HG03095 (cell line): ENCODE measurements around the gene KSR1.
"Not testable (repeated sequence)": the region's sequence is repeated elsewhere in the genome, so short reads cannot be mapped to it uniquely, and the experiment has no call there.

ENCODE experiments used
- ATAC-seq: cut with Tn5 transposase; IDR thresholded peaks from one replicate; pipeline ENCODE4 v1.9.1; 2021; ENCODE audit warnings: moderate library complexity; ENCODE audit not compliant: unreplicated experiment

Gene KSR1

DNA sequence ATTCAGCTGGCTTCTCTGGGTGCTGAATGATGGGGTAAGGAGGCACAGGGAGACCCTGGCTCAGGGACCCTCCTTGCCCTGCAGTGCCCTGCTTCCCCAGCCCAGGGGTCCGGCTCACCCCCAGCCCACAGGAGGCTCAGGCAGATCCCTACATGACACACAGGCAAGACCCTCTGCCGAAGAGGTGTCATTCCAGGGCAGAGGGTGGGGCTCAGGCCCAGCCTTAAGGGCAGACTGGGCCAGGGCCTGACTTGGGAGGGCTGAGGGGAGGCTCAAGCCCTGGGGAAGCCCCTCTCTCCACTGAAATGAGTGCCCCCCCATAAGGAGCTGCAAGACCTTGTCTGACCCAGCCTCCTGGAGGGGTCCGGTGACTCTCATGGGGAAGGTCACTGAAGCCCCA, 30.3 kb upstream of the KSR1 start:
- ATAC-seq, result no peak

DNA sequence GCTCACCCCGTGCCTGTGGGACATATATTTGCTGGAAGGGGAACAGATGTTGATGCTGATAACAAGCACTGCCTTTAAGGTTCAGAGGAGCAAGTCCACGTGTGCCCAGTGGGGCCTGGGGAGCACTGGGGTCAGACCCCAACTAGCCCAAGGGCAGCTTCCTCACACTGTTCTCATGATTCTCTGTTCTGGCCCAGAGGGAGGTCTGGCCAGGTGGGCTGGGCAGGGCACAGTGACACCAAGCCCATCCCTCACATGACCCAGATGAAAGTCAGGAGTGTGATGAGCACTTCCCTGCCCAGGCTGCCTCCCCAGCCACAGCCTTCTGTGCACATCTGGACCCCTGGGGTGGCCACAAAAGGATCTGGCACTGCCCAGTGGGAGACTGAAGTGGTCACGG, 29.8 kb upstream of the KSR1 start:
- not testable (repeated sequence) for ATAC-seq

DNA sequence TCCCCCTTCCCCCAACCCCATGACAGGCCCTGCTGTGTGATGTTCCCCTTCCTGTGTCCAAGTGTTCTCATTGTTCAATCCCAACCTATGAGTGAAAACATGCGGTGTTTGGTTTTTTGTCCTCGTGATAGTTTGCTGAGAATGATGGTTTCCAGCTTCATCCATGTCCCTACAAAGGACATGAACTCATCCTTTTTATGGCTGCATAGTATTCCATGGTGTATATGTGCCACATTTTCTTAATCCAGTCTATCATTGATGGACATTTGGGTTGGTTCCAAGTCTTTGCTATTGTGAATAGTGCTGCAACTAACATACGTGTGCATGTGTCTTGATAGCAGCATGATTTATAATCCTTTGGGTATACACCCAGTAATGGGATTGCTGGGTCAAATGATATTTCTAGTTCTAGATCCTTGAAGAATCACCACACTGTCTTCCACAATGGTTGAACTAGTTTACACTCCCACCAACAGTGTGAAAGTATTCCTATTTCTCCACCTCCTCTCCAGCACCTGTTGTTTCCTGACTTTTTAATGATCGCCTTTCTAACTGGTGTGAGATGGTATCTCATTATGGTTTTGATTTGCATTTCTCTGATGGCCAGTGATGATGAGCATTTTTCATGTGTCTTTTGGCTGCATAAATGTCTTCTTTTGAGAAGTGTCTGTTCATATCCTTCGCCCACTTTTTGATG, 28.9 kb upstream of the KSR1 start:
- ATAC-seq, result not testable (repeated sequence)

DNA sequence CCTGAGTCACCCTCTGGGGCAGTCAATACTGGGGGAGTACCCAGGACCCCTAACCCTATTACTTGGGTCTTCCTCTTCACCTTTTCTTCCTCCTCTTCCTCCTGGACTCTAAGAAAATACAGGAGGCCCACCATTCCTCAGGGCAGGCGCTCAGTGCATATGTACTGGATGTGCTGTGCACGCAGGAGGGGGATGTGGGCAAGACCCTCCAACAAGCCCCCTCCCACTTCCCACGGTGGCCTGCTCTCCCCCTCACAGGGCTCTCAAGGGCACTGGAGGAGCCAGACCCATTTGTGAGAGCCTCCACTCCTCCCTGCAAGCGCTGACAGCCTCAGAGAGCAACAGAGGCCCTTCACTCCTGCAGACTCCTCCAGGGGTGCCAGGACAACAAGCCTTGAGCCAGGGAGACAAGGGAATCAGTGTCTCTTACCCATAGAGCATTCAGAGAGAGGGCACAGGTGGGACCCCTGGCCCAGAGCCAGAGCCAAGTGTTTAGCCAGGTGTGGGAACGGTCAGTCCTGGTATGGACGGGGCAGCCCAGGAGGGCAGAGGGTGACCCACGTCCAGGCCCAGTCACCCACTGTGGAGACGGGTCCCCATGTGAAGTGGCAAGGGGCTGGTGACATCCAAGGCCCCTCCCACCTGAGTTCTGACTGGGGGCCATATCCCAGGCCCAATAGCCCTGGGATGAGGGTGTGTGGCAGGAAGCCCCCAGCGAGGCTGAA, 27.3 kb upstream of the KSR1 start:
- no peak for ATAC-seq

DNA sequence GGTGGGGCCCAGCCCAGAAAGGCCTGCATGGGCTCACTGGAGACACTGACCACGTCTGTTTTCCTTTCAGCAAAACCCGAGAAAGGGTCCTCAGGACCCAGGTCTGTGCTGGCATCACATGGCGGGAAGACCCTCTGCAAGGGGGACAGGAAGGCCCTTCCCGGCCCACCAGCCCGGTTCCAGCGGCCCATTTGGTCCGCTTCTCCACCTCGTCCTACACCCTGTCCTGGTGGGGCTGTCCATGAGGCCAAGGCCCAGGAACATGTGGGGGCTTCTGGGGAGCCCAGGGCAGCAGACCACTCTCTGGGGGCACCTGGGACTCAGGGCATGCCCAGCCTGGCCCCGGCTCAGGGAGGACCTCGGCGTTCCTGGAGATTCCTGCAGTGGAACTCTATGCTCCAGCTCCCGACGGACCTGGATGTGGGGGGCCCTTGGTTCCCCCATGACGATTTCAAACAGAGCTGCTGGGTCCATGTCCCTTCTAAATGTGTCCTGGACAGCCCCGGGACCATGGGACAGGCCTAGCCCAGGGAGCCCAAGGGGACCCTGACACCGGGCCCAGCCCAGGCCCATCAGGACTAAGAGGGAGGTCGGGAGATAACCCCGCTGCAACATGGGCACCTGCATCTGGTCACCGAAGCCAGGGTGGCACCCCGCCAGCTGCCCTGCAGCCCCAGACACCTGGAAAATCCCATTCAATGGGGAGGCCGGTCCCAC, 26.4 kb upstream of the KSR1 start:
- ATAC-seq, result no peak

DNA sequence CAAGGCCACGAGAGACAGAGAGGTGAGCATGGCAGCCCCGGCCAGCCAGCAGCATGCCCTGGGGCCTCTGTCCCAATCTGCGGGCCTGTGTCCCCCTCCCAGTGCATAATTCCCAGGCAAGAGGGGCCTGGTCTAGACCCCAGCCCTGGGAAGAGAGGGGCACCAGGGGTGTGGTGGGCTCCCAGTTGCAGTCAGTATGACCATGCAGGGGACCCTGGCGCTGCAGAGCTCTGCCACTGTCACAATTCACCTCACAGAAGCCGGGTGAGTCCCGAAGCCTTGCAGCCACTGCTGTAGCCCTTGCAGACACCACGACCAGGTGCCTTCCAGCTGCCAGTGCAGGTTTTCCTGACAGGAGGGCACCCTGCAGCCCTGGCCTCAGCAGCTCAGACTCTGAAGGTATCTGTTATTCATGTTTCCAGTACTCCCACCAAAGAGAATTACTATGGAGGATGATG, 25.8 kb upstream of the KSR1 start:
- no peak for ATAC-seq

DNA sequence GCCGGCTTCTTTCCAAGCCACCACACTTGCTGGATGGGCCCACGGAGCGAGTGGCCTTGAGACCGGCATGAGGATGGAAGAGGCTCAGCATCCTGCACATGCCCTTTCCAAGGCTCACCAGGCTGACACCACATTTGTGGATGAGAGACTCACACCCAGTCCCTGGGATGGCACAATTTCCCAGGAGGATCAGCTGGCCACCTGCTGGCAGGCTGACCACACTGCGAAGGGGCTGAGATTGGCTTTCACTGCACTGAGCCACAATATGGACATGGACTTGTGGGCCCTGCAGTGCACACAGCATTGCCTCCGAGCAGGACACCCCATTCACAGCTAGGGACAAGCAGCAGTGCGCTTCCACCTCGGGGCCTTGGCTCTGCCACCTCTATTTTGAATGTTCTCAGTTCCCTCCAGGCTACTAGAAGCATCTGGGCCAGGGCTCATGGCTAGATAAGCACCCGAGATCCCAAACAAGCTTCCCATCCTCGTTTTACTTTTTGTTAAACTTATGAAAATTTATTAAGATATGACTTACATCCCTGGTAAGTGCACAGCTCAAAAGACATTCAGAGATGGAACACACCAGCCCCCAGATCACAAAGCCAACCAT, 25.3 kb upstream of the KSR1 start:
- no peak for ATAC-seq

DNA sequence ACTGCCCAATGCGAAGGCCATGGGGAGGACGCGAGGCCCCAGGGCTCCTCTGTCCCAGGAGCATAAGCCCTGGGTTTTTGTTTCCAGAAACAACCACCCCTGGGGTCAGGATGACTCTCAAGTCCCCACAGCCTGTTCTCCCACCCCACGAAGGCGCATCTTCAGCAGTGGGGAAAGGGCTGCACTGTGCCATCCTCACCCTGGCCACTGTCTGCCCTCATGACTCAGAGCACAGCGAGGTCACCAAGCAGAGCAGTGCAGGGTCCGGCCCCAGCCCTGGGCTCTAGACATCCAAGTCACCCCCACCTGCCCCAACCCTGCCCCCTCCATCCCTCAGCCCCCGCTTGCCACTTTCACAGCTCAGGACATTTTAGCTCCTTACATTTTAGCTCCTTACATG, 22.7 kb upstream of the KSR1 start:
- no peak for ATAC-seq

DNA sequence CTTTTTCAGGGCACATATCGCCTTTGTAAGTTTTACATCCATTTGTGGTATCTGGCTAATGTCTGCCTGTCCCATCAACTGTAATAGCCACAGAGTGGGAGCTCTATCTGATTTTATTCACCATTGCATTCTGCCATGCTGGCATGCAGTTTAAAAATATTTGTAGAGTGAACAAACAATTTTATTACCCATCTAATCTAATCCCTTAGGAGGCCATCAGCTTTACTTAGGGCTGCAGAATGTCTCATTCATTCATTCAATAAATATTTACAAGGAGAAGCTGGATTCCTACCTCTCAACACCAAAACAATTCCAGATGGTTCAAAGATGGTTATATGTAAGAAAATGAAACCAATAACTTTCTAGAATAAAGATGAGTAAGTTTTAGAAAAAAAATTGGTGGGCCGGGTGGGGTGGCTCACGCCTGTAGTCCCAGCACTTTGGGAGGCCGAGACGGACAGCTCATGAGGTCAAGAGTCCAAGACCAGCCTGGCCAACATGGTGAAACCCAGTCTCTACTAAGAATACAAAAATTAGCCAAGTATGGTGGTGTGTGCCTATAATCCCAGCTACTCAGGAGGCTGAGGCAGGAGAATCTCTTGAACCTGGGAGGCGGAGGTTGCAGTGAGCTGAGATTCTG, 20.7 kb upstream of the KSR1 start:
- not testable (repeated sequence) for ATAC-seq

DNA sequence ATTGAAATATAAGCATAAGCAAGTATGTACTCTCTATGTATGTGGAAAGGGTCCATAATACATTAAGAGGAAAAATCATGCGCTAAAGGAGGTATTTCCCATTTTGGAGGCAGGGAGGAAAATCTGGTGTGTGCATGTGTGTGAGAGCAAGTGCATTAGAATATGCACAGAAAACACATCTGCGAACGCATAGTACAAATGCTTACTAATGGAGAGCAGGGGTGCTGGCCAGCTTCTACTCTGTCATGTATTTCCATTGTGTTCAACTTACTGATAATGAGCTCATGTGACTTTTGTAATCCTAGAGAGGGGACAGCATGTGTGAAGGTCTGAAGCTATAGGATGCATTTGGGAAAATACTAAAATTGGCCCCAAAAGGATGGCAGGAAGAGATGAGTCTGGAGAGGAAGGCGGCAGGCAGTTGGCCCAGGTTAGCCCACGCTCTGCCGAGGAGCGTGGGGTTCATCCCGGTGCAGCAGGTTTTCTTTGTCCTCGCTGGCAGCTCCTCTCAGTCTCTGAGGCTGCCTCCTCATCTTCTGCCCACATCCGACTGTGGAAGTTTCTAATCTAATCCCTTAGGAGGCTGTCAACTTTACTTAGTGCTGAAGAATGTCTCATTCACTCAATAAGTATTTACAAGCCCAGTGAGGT, 17.8 kb upstream of the KSR1 start:
- no peak for ATAC-seq

DNA sequence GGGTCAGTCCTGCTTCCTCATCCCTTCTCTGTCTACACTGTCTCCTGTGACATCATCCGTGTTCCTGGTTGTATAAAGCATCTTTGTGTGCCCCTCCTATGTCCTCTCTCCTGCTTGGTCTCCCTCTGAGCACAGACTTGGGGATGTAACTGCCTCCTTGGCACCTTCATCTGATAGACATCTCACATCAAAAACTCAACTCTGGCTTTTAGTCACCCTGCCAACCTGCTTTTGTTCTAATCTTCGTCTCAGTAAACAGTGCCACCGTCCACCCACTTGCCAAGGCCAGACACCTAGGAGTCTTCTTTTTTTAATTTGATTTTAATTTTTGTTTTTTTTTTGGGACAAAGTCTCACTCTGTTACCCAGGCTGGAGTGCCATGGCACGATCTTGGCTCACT, 16.9 kb upstream of the KSR1 start:
- no peak for ATAC-seq

DNA sequence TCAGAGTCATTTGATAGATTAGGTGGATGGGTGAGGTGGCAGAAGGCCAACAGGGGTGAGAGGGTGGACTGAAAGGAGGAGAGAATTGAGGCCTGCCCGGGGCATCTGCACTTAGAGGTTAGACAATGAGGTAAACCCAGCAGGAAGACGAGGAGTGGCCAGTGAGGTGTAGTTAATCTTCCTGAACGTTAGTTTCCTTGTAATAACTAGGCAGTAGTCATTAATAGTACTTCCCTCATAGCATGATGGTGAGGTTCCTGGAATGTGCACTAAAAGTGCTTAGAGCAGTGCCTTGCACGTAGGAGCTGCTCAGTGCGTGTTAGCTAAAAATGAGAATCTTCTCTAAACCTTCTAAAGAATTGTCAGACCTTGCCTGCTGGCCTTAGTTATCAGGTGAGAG, 13.5 kb upstream of the KSR1 start:
- ATAC-seq, result no peak

DNA sequence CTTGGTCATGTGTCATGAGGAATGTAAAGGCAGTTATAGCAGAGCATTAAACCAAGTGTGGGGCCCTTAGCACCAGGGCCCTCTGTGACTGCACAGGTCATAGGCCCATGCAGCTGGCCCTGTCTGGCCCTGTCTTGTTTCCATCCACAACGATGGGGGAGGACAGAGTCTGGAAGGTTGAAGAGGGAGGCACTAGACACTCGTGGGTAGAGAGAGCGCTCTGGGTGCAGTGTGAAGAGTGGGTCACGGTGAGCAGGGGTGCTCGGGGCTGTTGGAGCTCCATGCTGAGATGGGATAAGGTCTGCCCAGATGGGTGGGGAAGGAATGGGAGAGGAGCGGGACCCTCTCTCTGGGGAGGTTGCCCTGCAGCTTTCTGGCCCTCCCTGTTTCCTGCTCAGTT, 12.8 kb upstream of the KSR1 start:
- no peak for ATAC-seq

DNA sequence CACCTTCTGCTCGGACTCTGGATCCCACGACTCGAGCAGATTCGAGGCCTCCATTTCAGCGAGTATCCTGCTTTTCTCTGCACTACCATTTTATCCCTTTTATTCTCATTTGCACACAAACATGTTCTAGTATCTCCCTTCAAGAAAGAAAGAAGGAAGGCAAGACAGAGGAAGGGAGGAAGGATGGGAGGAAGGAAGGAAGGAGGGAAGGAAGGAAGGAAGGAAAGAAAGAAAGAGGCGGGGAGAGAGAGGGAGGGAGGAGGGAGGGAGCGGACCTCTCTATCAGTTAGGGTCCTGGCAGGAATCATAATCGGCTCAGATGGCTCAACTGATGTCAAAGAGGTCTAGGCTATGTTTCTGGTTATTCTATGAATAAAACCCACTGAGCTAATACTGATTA, 10.3 kb upstream of the KSR1 start:
- no peak for ATAC-seq

DNA sequence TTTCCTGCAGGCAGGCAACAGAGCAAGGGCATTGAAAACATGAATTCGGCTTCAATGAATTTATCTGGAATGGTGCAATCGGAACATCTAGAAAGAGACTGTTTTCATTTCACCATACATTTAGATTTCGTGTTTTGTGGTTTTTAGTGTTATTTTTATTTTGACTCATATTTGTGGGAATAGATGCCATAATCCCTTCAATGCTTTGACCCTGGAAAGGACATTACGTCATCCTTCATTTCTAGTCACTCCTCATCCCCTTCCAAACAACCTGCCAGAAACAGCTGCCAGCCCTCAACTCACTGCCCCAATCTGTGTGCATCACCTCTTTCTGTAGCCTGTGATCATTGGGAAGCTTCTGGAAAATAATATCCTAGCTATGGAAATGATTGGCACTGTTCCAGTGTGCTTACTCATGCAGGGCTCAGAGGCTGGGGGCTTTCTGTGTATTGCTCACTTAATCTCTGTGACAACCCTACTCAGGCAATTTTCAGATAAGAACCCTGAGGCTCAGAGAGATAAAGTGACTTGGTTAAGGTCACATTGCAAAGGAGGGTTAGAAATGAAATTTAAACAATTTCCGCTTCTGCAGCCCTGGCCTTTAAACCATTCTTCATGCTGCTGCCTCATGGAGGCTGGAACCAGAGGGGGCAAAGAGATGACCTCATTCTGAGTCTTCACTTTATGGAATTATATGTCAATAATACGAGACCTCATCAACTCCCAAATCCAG, 9.5 kb upstream of the KSR1 start:
- ATAC-seq, result no peak

DNA sequence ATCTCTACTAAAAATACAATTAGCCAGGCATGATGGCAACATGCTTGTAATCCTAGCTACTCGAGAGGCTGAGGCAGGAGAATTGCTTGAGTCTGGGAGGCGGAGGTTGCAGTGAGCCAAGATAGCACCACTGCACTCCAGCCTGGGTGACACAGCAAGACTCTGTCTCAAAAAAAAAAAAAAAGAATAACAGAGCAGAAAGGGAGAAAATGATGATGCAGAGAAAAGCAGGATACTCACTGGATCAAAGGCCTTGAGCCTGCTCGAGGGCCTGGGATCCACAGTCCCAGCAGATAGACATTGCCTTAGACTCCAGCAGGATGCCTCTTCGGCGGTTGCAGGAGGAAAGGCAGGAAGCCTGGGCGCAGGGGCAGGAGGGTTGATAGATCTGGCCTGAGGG, 7.7 kb upstream of the KSR1 start:
- ATAC-seq, result not testable (repeated sequence)

DNA sequence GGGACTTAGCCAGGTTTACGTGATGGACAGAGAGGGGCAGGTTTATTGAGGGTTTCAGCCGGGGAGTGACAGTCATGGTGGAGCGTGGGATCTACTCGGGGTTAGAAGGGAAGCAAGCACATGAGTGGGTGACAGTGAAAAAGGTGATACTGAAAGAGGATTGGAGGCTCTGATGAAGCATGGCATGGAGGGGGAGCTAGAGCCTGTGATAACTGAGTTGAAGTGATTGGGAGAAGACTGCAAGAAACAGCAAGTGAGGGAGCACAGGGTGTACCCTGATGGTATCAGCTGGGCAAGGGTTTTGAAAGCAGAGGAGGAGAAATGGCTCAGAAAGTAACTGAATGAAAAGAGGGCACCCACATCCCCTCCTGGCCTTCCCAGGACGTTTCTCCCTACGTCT, 6.7 kb upstream of the KSR1 start:
- ATAC-seq, result no peak

DNA sequence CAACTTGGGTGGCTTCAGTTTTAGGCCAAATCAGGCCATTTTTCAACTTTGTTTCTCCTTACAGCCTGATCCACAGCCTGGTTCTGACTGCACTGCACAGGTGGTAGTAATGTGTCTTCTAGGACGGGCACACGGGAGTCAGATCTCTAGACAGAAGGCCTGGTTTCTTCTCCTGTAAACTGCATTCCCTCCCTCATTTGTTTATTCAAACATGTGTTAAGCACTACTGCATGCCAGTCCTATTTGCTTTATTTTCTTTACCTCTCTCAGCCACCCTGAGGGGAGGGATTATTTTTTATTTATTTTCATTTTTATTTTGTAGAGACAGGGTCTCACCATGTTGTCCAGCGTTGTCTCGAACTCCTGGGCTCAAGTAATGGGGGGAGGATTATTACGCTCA, 6.3 kb upstream of the KSR1 start:
- ATAC-seq, result no peak

DNA sequence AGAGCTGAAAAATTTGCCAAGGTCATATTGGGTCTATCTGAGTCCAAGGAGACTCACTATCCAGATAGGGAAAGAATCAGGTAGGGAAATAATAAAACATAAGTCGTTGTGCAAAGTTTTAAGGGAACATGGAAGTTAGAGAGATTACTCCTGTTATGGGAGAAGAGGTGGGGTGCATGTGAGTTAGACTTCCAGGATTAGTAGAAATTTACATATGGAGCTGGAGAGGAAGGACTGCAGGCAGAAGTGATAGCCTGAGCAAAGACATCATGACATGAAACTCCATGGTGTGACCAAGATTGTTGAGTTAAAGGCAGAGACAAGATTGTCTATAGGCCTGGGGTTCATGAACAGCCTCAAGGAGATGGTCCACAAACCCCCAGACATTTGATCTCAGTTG, 5.8 kb upstream of the KSR1 start:
- no peak for ATAC-seq

DNA sequence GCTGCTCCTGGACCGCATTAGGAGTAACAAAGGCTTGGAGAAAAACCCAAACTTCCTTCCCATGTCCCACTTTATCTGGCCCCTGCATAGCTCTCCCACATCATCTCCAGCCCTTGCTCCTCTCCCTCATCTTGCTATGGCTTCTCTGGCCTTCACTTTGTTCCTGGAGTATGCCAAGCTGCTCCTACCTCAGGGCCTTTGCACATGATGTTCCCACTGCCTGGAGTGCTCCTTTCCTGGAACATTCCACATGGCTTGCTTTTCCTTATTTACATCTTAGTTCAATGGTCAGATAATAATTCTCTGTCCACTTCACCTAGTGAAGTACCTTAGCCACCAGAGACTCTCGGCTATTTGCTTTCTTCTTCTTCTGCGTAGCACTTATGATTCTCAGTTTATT, 4.3 kb upstream of the KSR1 start:
- no peak for ATAC-seq
